Measurements from ENCODE around the gene TSBP1. TPM values are rescaled to one million over a fixed set of nuclear protein-coding genes. Genes with fewer than 3 reads are reported as not detected.
"Not testable (repeated sequence)": the region's sequence is repeated elsewhere in the genome, so short reads cannot be mapped to it uniquely, and the experiment has no call there.

TSBP1 gene
- total RNA-seq, 2 donors from 2014 or later: not detected

- ATAC-seq (replicated peaks): no peak
- H3K4me1 Mint-ChIP-seq: peaks cover 6% of the 10 kb centered on the region
- no peak overlapping the region for H3K27ac Mint-ChIP-seq
- no peaks in the 10 kb centered on the region for H3K36me3 Mint-ChIP-seq (ENCODE audit: low read depth)
- H3K4me3 Mint-ChIP-seq: no peak overlapping the region
- no peaks in the 10 kb centered on the region for H3K9me3 Mint-ChIP-seq
- peaks cover 20% of the 10 kb centered on the region for H3K27me3 Mint-ChIP-seq
Observed at GRCh38 chr6:32288426-32288825, 83.3 kb downstream of the TSBP1 start.

- not testable (repeated sequence) for H3K4me3 Mint-ChIP-seq; H3K36me3 Mint-ChIP-seq (ENCODE audit: low read depth); H3K9me3 Mint-ChIP-seq; H3K27ac Mint-ChIP-seq; ATAC-seq (replicated peaks)
- peaks cover 11% of the 10 kb centered on the region for H3K4me1 Mint-ChIP-seq
- peaks cover 21% of the 10 kb centered on the region for H3K27me3 Mint-ChIP-seq
Observed at GRCh38 chr6:32273801-32274577, 97.7 kb downstream of the TSBP1 start.

- no peak overlapping the region for H3K27ac Mint-ChIP-seq
- no peaks in the 10 kb centered on the region for H3K9me3 Mint-ChIP-seq
- peak overlapping the region; percentile 1 for H3K4me3 Mint-ChIP-seq
- H3K27me3 Mint-ChIP-seq: peaks cover 14% of the 10 kb centered on the region
- no peaks in the 10 kb centered on the region for H3K36me3 Mint-ChIP-seq (ENCODE audit: low read depth)
- ATAC-seq (replicated peaks): no peak
- H3K4me1 Mint-ChIP-seq: peaks cover 11% of the 10 kb centered on the region
Observed at GRCh38 chr6:32271429-32271828, 100.3 kb downstream of the TSBP1 start.

- not testable (repeated sequence) for H3K27me3 Mint-ChIP-seq; H3K27ac Mint-ChIP-seq; H3K9me3 Mint-ChIP-seq; ATAC-seq (replicated peaks); H3K36me3 Mint-ChIP-seq (ENCODE audit: low read depth); H3K4me3 Mint-ChIP-seq
- peaks cover 11% of the 10 kb centered on the region for H3K4me1 Mint-ChIP-seq
Observed at GRCh38 chr6:32268459-32268858, 103.2 kb downstream of the TSBP1 start.

- no peak for ATAC-seq (replicated peaks)
- no peaks in the 10 kb centered on the region for H3K36me3 Mint-ChIP-seq (ENCODE audit: low read depth)
- H3K27ac Mint-ChIP-seq: no peak overlapping the region
- peaks cover 11% of the 10 kb centered on the region for H3K4me1 Mint-ChIP-seq
- no peak overlapping the region for H3K4me3 Mint-ChIP-seq
- H3K27me3 Mint-ChIP-seq: peaks cover 3% of the 10 kb centered on the region
- H3K9me3 Mint-ChIP-seq: no peaks in the 10 kb centered on the region
Observed at GRCh38 chr6:32267035-32267434, 104.7 kb downstream of the TSBP1 start.

- not testable (repeated sequence) for H3K36me3 Mint-ChIP-seq (ENCODE audit: low read depth); H3K9me3 Mint-ChIP-seq; H3K27ac Mint-ChIP-seq; H3K27me3 Mint-ChIP-seq; H3K4me3 Mint-ChIP-seq; ATAC-seq (replicated peaks)
- peaks cover 12% of the 10 kb centered on the region for H3K4me1 Mint-ChIP-seq
Observed at GRCh38 chr6:32257262-32257661, 114.4 kb downstream of the TSBP1 start.

GRCh38 chr6:32255199-32256153, 116.2 kb downstream of the TSBP1 start:
- peaks cover 9% of the 10 kb centered on the region for H3K27me3 Mint-ChIP-seq
- H3K27ac Mint-ChIP-seq: no peak overlapping the region
- H3K4me1 Mint-ChIP-seq: peaks cover 12% of the 10 kb centered on the region
- H3K9me3 Mint-ChIP-seq: no peaks in the 10 kb centered on the region
- peak; percentile 97 for ATAC-seq (replicated peaks)
- H3K36me3 Mint-ChIP-seq (ENCODE audit: low read depth): no peaks in the 10 kb centered on the region
- H3K4me3 Mint-ChIP-seq: peak overlapping the region; percentile 47

- no peaks in the 10 kb centered on the region for H3K36me3 Mint-ChIP-seq (ENCODE audit: low read depth)
Observed at GRCh38 chr6:32254761-32255198, 116.9 kb downstream of the TSBP1 start.

GRCh38 chr6:32252331-32253009, 119.2 kb downstream of the TSBP1 start:
- H3K27ac Mint-ChIP-seq: no peak overlapping the region
- H3K36me3 Mint-ChIP-seq (ENCODE audit: low read depth): no peaks in the 10 kb centered on the region
- peak; percentile 49 for ATAC-seq (replicated peaks)
- no peaks in the 10 kb centered on the region for H3K27me3 Mint-ChIP-seq
- no peaks in the 10 kb centered on the region for H3K9me3 Mint-ChIP-seq
- no peak overlapping the region for H3K4me3 Mint-ChIP-seq
- peaks cover 12% of the 10 kb centered on the region for H3K4me1 Mint-ChIP-seq

More at GRCh38 chr6:32254761-32255198, 116.9 kb downstream of the TSBP1 start:
- ATAC-seq (replicated peaks): no peak
- Mint-ChIP-seq H3K4me1 (peaks cover 12% of the 10 kb centered on the region), H3K4me3 (peak overlapping the region; percentile 47), H3K27ac (no peak overlapping the region), H3K9me3 (no peaks in the 10 kb centered on the region), H3K27me3 (peaks cover 3% of the 10 kb centered on the region)

- H3K36me3 Mint-ChIP-seq (ENCODE audit: low read depth): no peaks in the 10 kb centered on the region
- H3K27me3 Mint-ChIP-seq: peaks cover 4% of the 10 kb centered on the region
- H3K4me3 Mint-ChIP-seq: no peak overlapping the region
- no peak for ATAC-seq (replicated peaks)
- H3K27ac Mint-ChIP-seq: no peak overlapping the region
- no peaks in the 10 kb centered on the region for H3K9me3 Mint-ChIP-seq
- H3K4me1 Mint-ChIP-seq: peaks cover 13% of the 10 kb centered on the region
Observed at GRCh38 chr6:32249262-32249661, 122.4 kb downstream of the TSBP1 start.

GRCh38 chr6:32247401-32247800, 124.3 kb downstream of the TSBP1 start:
- no peak overlapping the region for H3K27ac Mint-ChIP-seq
- H3K9me3 Mint-ChIP-seq: no peaks in the 10 kb centered on the region
- H3K4me1 Mint-ChIP-seq: peaks cover 9% of the 10 kb centered on the region
- H3K4me3 Mint-ChIP-seq: no peak overlapping the region
- no peak for ATAC-seq (replicated peaks)
- no peaks in the 10 kb centered on the region for H3K36me3 Mint-ChIP-seq (ENCODE audit: low read depth)
- H3K27me3 Mint-ChIP-seq: peaks cover 4% of the 10 kb centered on the region

- Mint-ChIP-seq H3K27ac (peak overlapping the region; percentile 64), H3K27me3 (peaks cover 4% of the 10 kb centered on the region), H3K4me3 (peak overlapping the region; percentile 49), H3K9me3 (no peaks in the 10 kb centered on the region), H3K36me3 (ENCODE audit: low read depth) (no peaks in the 10 kb centered on the region), H3K4me1 (peaks cover 17% of the 10 kb centered on the region)
- ATAC-seq (replicated peaks): peak; percentile 53
Observed at GRCh38 chr6:32244946-32245398, 126.7 kb downstream of the TSBP1 start.

- H3K9me3 Mint-ChIP-seq: no peaks in the 10 kb centered on the region
- H3K27me3 Mint-ChIP-seq: peaks cover 4% of the 10 kb centered on the region
- H3K27ac Mint-ChIP-seq: no peak overlapping the region
- H3K4me1 Mint-ChIP-seq: peaks cover 17% of the 10 kb centered on the region
- no peak for ATAC-seq (replicated peaks)
- no peaks in the 10 kb centered on the region for H3K36me3 Mint-ChIP-seq (ENCODE audit: low read depth)
- no peak overlapping the region for H3K4me3 Mint-ChIP-seq
Observed at GRCh38 chr6:32244270-32244669, 127.4 kb downstream of the TSBP1 start.

Data from activated T-helper 17 cell treated with anti-CD3 and anti-CD28 coated beads, Interleukin-2, amount 50 U/mL, for 72 hours (primary cell).